HepG2 (cell line): ENCODE results near the gene ADARB2. TPM values are rescaled to one million over a fixed set of nuclear protein-coding genes. Genes with fewer than 3 reads are reported as not detected.

ENCODE experiments used
- ATAC-seq: fragments of 200-7000 bp; cut with Tn5 transposase; 3 replicates; pipeline ENCODE4 v1.9.1; 2020; ENCODE audit warnings: mild to moderate bottlenecking, moderate library complexity
- BruUV-seq: library from RNA; stranded (reverse); fragments of 400-500 nt; replicated peaks from 2 replicates; lab custom pipeline; 2021; lab: Mats Ljungman, UMichigan
- CTCF ChIA-PET: fragments of 300-600 bp; formaldehyde crosslinking; extraction: SDS; loops from one replicate; lab custom pipeline; 2021; ENCODE audit warnings: low total read pairs, inconsistent platforms, low intra/inter-chr PET ratio; lab: Yijun Ruan, JAX
- POLR2A ChIA-PET: fragments of 350-600 bp; sonication (Branson Sonifier 250); formaldehyde crosslinking; loops from one replicate; lab custom pipeline; 2020; ENCODE audit warnings: antibody characterized with exemption, inconsistent platforms; lab: Yijun Ruan, JAX
- DNase-seq: peaks from one replicate; pipeline ENCODE4 v3.0.0-alpha.2; 2015; ENCODE audit warnings: low spot score
- FAIRE-seq: peaks from 3 replicates; lab custom pipeline; 2011; peaks lifted over from hg19 to GRCh38; lab: Jason Lieb, UNC
- H2AFZ ChIP-seq: one replicate; pipeline ENCODE4 v1.6.1; 2011; ENCODE audit warnings: low read length, inconsistent platforms
- H3K27ac ChIP-seq: fragments of 300-600 bp; 3 replicates; pipeline ENCODE4 v1.8.0; 2011; ENCODE audit warnings: mixed run types, mild to moderate bottlenecking, mixed read lengths, low read length, inconsistent platforms; ENCODE audit not compliant: insufficient read depth; ENCODE audit errors: extremely low read length
- H3K27me3 ChIP-seq, 2 experiments: fragments of 200-600 bp in 1 of 2; 2 replicates in 1 of 2; 3 replicates in 1 of 2; pipeline versions ENCODE4 v1.6.0 to v1.8.0; 2011; ENCODE audit warnings: low read length in 2 of 2, mild to moderate bottlenecking in 2 of 2, moderate library complexity in 2 of 2, inconsistent platforms in 1 of 2; ENCODE audit not compliant: insufficient read depth in 2 of 2, control insufficient read depth in 1 of 2
- H3K36me3 ChIP-seq, 2 experiments: fragments of 200-600 bp in 1 of 2; replicated peaks in 1 of 2; 2 replicates in 1 of 2; 3 replicates in 1 of 2; pipeline versions ENCODE4 v1.5.1 to v1.8.0; 2011; ENCODE audit warnings: low read length in 2 of 2, inconsistent platforms in 1 of 2; ENCODE audit not compliant: insufficient read depth in 2 of 2, control insufficient read depth in 1 of 2
- H3K4me1 ChIP-seq: 2 replicates; pipeline ENCODE4 v1.5.1; 2012; ENCODE audit warnings: low read length, inconsistent platforms; ENCODE audit not compliant: insufficient read depth
- H3K4me2 ChIP-seq: 2 replicates; pipeline ENCODE4 v1.6.0; 2011; ENCODE audit warnings: low read depth, low read length, inconsistent platforms
- H3K4me3 ChIP-seq, 3 experiments: fragments of 200-600 bp in 1 of 3; sonication (generic), shearing (Covaris generic) in 1 of 3; replicated peaks in 1 of 3; 2 replicates each; pipeline ENCODE4 v1.5.1; 2011 to 2016; ENCODE audit warnings: low read length in 3 of 3, inconsistent platforms in 2 of 3, low read depth in 2 of 3, mild to moderate bottlenecking in 2 of 3, control low read depth in 1 of 3, mixed read lengths in 1 of 3; ENCODE audit not compliant: insufficient read depth in 1 of 3
- H3K79me2 ChIP-seq: one replicate; pipeline ENCODE4 v1.6.1; 2011; ENCODE audit warnings: low read length, inconsistent platforms; ENCODE audit not compliant: insufficient read depth
- H3K9ac ChIP-seq: 2 replicates; pipeline ENCODE4 v1.6.0; 2011; ENCODE audit warnings: mild to moderate bottlenecking, low read depth, low read length, inconsistent platforms; ENCODE audit not compliant: insufficient read depth
- H3K9me3 ChIP-seq: 2 replicates; pipeline ENCODE4 v1.5.1; 2012; ENCODE audit warnings: mild to moderate bottlenecking, low read length
- H4K20me1 ChIP-seq: 2 replicates; pipeline ENCODE4 v1.6.0; 2011; ENCODE audit warnings: inconsistent platforms, mild to moderate bottlenecking, low read length, moderate library complexity; ENCODE audit not compliant: insufficient read depth
- BCL6 ChIP-seq: IDR thresholded peaks from 2 replicates; pipeline ENCODE4 v1.6.1; 2016; ENCODE audit warnings: missing genetic modification reagents, missing compliant biosample characterization
- BRF2 ChIP-seq: sonication (generic); formaldehyde crosslinking; IDR thresholded peaks from 2 replicates; pipeline ENCODE4 v1.8.1; 2022; ENCODE audit warnings: mild to moderate bottlenecking, missing genetic modification reagents
- LBX2 ChIP-seq: sonication (generic); formaldehyde crosslinking; IDR thresholded peaks from 2 replicates; pipeline ENCODE4 v1.5.0; 2020; ENCODE audit warnings: missing genetic modification reagents, mild to moderate bottlenecking, borderline replicate concordance
- NR1H2 ChIP-seq: sonication (generic); formaldehyde crosslinking; IDR thresholded peaks from 2 replicates; pipeline ENCODE4 v1.8.1; 2022; ENCODE audit warnings: low read depth, missing genetic modification reagents, borderline replicate concordance
- NR2C2 ChIP-seq: sonication (generic); formaldehyde crosslinking; IDR thresholded peaks from 2 replicates; pipeline ENCODE4 v1.4.0; 2020; ENCODE audit warnings: missing genetic modification reagents, mild to moderate bottlenecking, moderate library complexity, borderline replicate concordance
- PRDM10 ChIP-seq: sonication (generic); formaldehyde crosslinking; IDR thresholded peaks from 2 replicates; pipeline ENCODE4 v1.4.0; 2020; ENCODE audit warnings: low read depth, missing genetic modification reagents
- TCF7 ChIP-seq: sonication (generic); IDR thresholded peaks from 2 replicates; pipeline ENCODE4 v1.6.1; 2016; ENCODE audit warnings: antibody characterized with exemption, low read depth
- WIZ ChIP-seq: sonication (generic); formaldehyde crosslinking; IDR thresholded peaks from 2 replicates; pipeline ENCODE4 v1.5.1; 2020; ENCODE audit warnings: mild to moderate bottlenecking, missing genetic modification reagents
- ZNF530 ChIP-seq: sonication (generic); formaldehyde crosslinking; IDR thresholded peaks from 2 replicates; pipeline ENCODE4 v1.5.0; 2020; ENCODE audit warnings: low read depth, mild to moderate bottlenecking, missing genetic modification reagents
- ZNF773 ChIP-seq: sonication (generic); formaldehyde crosslinking; IDR thresholded peaks from 2 replicates; pipeline ENCODE4 v1.4.0; 2020; ENCODE audit warnings: missing genetic modification reagents, borderline replicate concordance
- ZNF879 ChIP-seq: sonication (generic); formaldehyde crosslinking; IDR thresholded peaks from 2 replicates; pipeline ENCODE4 v1.8.1; 2023; ENCODE audit warnings: missing genetic modification reagents
- ZNF883 ChIP-seq: sonication (generic); formaldehyde crosslinking; IDR thresholded peaks from 2 replicates; pipeline ENCODE4 v1.5.1; 2020; ENCODE audit warnings: mild to moderate bottlenecking, missing genetic modification reagents; ENCODE audit errors: not compliant biosample characterization
- ZNF891 ChIP-seq: sonication (generic); formaldehyde crosslinking; IDR thresholded peaks from 2 replicates; pipeline ENCODE4 v1.5.0; 2020; ENCODE audit warnings: mild to moderate bottlenecking, missing genetic modification reagents
- WGBS: methylation state at CpG from one replicate; pipeline ENCODE4 v1.1.6; 2017; ENCODE audit warnings: low lambda C conversion rate; 5-methylcytosine and 5-hydroxymethylcytosine counted together
- in situ Hi-C: cut with HindIII; loops from 2 replicates; pipeline ENCODE4 v1.10.0; 2017; ENCODE audit warnings: low pct_unique_long_range_greater_than_20kb; ENCODE audit not compliant: extremely low pct_ligation_motif_present
- intact Hi-C: fragments of 100-400 bp; cut with micrococcal nuclease; formaldehyde crosslinking; loops from one replicate; pipeline ENCODE4 v1.10.0; 2022; ENCODE audit not compliant: unreplicated experiment
- polyA plus RNA-seq, 8 experiments: library from polyadenylated mRNA; depleted of rRNA in 3 of 8; stranded (reverse) in 7 of 8; unstranded in 1 of 8; fragments of >200 nt; fragmentation: Illumina TruSeq in 4 of 8; extraction: Trizol in 4 of 8; gene quantifications; 2 replicates each; pipeline versions ENCODE4 v1.2.1 to v1.2.3, GENCODE V29; 2011 to 2016; ENCODE audit warnings: low read depth in 4 of 8, missing spikeins in 1 of 8, mixed read lengths in 1 of 8; ENCODE audit not compliant: insufficient read depth in 1 of 8
- total RNA-seq, 5 experiments: library from RNA; depleted of rRNA; stranded (reverse); fragments of >200 nt; fragmentation: Illumina TruSeq; extraction: Trizol; gene quantifications; 2 replicates each; pipeline ENCODE4 v1.2.3, GENCODE V29; 2016; ENCODE audit warnings: low read depth in 1 of 5
- TF ChIP-seq, protein P1 (sequence below): sonication (generic); formaldehyde crosslinking; IDR thresholded peaks from 2 replicates; pipeline ENCODE4 v1.5.0; 2020; ENCODE audit warnings: mild to moderate bottlenecking, missing genetic modification reagents

The ADARB2 gene
- total and polyA plus RNA-seq, 2 of the 13 experiments (the other 11 are each of a cell fraction or from before 2014, with no cell fraction given), result not detected

DNA sequence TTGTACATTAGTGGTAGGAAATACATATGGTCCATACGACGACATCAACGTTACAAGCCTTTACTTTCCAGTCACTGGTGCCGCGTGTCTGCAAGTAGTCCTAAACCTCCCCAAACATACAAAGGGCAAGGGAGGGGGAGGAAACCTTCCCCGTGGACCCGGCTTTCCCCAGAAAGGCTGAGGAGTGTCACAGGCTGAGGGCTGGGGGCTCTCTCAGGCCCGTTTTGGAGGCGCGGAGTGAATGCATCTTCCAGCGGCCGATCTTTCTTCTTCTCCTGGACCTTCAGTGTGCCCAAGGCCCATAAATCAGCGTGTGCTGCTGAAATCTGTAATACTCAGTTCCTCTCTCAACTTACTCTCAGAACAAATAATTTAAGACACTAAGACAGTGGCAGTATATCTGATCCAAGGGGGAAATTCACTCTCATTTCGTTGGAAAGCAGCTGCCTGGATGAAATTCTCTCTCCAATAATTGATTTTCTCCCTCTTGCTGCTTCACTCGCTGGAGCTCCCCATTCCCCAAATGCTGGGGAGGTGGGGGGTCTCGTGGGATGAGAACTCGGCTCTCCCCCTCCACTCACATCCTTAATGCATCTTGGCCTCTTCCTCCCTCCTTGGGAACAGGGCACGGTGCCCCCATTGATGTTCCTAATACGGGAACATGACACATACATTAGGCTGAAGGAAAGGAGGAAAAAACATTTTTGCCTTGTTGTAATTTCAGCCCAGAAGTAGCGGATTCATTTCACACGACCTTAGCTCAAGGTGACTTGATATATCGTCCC lies 126.1 kb downstream of the ADARB2 start (continued):
- TF ChIP-seq NR1H2 (CRISPR knock-in tag) (no peak), BRF2 (CRISPR knock-in tag) (no peak), ZNF773 (CRISPR knock-in tag) (no peak), ZNF883 (CRISPR knock-in tag) (no peak), TCF7 (no peak), NR2C2 (no peak), ZNF891 (CRISPR knock-in tag) (no peak)

DNA sequence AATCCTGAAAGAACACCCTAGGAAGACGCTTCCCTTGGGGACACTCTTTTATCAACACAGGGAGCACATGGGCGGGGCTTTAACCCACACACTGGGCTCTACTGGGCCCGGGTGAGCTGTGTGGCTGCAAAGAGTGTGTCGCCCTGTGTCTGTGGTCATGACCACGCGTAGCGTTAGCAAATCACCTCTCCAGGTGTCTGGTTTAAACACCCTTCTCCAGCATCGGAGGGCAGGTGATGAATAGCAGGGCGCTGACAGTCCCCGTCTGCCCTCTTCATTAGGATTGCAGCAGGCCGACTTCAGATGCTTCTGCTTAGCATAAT lies 127.7 kb downstream of the ADARB2 start:
- no TSS peak for BruUV-seq
- Histone ChIP-seq H3K79me2 (no peaks in the 10 kb centered on the region), H3K4me2 (no peak overlapping the region), H2AFZ (no peak overlapping the region), H3K27ac (no peak overlapping the region), H3K27me3 (peaks cover 4 to 75% of the 10 kb centered on the region in 2 experiments; a peak in 4 of 5 replicates), H3K9me3 (no peaks in the 10 kb centered on the region), H3K4me1 (no peaks in the 10 kb centered on the region), H3K9ac (no peak overlapping the region), H3K4me3 (no peak overlapping the region), H3K36me3 (no peaks in the 10 kb centered on the region), H4K20me1 (no peaks in the 10 kb centered on the region)
- ATAC-seq (no peak), FAIRE-seq (no peak), DNase-seq (no peak)
- CTCF ChIA-PET, result no interaction called here
- POLR2A ChIA-PET, result no interaction called here
- 33% methylated on average over 11 of the region's 11 CpGs for WGBS
- in situ Hi-C loops (no loop called here), intact Hi-C loops (no loop called here)
- TF ChIP-seq BCL6 (CRISPR knock-in tag) (no peak), WIZ (CRISPR knock-in tag) (no peak), LBX2 (CRISPR knock-in tag) (no peak), PRDM10 (no peak), ZNF879 (CRISPR knock-in tag) (no peak), ZNF530 (CRISPR knock-in tag) (no peak)
- TF ChIP-seq, protein P1, sequence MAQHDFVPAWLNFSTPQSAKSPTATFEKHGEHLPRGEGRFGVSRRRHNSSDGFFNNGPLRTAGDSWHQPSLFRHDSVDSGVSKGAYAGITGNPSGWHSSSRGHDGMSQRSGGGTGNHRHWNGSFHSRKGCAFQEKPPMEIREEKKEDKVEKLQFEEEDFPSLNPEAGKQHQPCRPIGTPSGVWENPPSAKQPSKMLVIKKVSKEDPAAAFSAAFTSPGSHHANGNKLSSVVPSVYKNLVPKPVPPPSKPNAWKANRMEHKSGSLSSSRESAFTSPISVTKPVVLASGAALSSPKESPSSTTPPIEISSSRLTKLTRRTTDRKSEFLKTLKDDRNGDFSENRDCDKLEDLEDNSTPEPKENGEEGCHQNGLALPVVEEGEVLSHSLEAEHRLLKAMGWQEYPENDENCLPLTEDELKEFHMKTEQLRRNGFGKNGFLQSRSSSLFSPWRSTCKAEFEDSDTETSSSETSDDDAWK (CRISPR knock-in tag), result no peak
